Omental fat pad (tissue), 4 donors: ENCODE results near the gene NUDT8. TPM values are rescaled to one million over a fixed set of nuclear protein-coding genes. Genes with fewer than 3 reads are reported as not detected.

Experiments
- ATAC-seq: fragments of 150-250 bp; one replicate; pipeline ENCODE4 v1.9.1; 2016; ENCODE audit warnings: mild to moderate bottlenecking, moderate library complexity; ENCODE audit not compliant: low FRiP score
- DNase-seq: peaks from one replicate; pipeline ENCODE4 v3.0.0-alpha.2; 2019; ENCODE audit warnings: low spot score
- total RNA-seq, 4 donors: library from RNA; depleted of rRNA; stranded (reverse); fragments of >200 nt; gene quantifications; one replicate each; pipeline ENCODE4 v1.1.0, GENCODE V29; 2016
- TF ChIP-seq, protein P1 (sequence below), 3 donors: fragments of 450-650 bp; IDR thresholded peaks; one replicate each; pipeline ENCODE4 v1.5.1; 2016 to 2017; ENCODE audit warnings: antibody characterized with exemption in 3 of 3, mild to moderate bottlenecking in 3 of 3, moderate library complexity in 2 of 3

Gene NUDT8
- total RNA-seq, 4 donors from 2014 or later = 5.5 to 15.4 (median 9.7) TPM

DNA sequence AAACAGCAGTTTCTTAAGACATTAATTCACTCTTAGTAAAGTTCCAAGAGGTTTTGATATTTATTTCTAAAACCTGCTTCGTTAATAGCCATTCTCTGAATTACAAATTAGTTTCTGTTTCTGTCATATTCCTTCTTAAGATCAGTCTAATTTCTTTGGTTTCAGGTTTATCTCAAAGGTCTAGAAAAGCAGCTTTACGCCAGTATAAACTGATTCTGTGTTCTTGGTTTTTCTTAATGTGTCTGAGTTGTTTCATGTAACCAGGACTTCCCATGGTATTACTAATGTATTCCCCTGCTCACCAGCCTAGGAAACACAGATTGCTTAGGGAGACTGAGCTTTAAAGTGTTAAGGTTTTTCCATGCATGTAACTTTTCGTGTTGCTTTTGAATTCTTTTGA, 27.6 kb upstream of the NUDT8 start:
- TF ChIP-seq, protein P1, sequence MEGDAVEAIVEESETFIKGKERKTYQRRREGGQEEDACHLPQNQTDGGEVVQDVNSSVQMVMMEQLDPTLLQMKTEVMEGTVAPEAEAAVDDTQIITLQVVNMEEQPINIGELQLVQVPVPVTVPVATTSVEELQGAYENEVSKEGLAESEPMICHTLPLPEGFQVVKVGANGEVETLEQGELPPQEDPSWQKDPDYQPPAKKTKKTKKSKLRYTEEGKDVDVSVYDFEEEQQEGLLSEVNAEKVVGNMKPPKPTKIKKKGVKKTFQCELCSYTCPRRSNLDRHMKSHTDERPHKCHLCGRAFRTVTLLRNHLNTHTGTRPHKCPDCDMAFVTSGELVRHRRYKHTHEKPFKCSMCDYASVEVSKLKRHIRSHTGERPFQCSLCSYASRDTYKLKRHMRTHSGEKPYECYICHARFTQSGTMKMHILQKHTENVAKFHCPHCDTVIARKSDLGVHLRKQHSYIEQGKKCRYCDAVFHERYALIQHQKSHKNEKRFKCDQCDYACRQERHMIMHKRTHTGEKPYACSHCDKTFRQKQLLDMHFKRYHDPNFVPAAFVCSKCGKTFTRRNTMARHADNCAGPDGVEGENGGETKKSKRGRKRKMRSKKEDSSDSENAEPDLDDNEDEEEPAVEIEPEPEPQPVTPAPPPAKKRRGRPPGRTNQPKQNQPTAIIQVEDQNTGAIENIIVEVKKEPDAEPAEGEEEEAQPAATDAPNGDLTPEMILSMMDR (IDR thresholded peaks at IDR 0.05) = no peak
- no peak for ATAC-seq
- no peak for DNase-seq

DNA sequence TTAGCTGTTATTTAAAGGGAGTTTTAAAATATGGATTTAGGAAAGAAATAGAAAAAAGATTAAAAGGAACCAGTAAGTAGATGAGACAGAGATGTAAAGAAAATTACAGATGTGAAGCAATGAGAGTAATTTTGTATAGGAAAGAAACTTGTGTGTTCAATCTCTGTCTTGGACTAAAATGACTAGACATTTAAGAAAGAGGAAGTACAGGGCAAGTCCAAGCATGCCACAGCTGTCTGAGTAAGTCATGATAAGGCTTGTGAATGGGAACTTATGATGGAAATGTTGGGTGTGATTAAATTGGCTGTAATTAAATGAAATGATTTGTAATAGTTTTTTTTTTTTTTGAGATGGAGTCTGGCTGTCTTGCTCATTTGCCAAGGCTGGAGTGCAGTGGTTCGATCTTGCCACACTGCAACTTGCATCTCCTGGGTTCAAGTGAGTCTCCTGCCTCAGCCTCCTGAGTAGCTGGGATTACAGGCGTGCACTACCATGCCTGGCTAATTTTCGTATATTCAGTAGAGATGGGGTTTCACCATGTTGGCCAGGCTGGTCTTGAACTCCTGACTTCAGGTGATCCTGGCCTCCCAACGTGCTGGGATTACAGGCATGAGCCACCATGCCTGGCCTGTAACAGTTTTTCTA, 26.7 kb upstream of the NUDT8 start:
- TF ChIP-seq, protein P1 (IDR thresholded peaks at IDR 0.05) = no peak
- DNase-seq = no peak
- ATAC-seq = no peak

DNA sequence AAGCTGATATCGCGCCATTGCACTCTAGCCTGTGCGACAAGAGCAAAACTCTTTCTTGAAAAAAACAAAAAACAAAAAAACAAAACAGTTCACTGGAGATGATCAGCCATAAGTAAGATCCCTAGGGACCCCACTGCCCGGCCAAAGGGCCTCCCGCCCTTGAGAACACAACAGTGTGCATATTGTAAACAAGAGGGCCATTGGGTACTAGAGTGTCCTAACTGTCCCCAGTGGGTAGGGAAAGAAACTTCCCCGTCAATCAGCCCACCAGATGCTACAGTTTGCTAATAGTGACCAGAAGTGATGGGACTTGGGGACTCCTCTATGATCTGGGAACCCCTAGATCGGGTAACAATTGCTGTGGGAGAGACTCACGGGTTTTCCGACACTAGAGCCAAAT, 24.5 kb upstream of the NUDT8 start:
- no peak for DNase-seq
- no peak for ATAC-seq
- TF ChIP-seq, protein P1 (IDR thresholded peaks at IDR 0.05) = no peak

DNA sequence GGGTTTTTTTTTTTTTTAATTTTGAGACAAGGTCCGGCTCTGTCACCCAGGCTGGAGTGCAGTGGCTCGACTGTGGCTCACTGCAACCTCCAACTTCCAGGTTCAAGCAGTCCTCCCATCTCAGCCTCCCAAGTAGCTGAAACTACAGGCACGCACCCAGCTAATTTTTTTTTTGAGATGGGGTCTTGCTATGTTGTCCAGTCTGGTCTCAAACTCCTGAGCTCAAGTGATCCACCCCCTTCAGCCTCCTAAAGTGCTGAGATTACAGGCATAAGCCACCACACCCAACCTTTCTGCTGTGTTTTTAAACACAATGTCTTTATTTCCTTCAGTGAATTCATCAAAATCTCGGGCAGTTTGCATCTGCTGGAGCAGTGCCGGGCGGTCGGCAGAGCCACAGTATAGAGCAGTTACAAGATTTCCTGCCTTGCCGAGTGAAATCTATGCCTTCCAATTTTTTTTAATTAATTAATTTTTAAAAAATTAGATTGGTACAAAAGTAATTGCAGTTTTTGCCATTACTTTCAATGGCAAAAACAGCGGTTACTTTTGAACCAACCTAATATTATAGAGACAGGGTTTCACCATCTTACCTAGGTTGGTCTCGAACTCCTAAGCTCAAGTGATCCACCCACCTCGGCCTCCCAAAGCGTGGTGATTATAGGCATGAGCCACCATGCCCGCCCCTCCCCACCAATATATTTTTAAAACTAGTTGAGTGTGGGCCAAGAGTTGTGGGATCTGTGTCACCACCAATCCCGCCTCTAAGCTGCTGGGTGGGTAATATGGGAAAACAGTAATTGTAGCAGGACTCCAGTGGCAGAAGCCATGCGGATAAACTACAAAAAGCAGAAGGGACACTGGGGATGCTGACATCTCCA, 23.5 kb upstream of the NUDT8 start:
- DNase-seq (no peak), ATAC-seq (no peak)
- TF ChIP-seq, protein P1 (IDR thresholded peaks at IDR 0.05) = no peak

DNA sequence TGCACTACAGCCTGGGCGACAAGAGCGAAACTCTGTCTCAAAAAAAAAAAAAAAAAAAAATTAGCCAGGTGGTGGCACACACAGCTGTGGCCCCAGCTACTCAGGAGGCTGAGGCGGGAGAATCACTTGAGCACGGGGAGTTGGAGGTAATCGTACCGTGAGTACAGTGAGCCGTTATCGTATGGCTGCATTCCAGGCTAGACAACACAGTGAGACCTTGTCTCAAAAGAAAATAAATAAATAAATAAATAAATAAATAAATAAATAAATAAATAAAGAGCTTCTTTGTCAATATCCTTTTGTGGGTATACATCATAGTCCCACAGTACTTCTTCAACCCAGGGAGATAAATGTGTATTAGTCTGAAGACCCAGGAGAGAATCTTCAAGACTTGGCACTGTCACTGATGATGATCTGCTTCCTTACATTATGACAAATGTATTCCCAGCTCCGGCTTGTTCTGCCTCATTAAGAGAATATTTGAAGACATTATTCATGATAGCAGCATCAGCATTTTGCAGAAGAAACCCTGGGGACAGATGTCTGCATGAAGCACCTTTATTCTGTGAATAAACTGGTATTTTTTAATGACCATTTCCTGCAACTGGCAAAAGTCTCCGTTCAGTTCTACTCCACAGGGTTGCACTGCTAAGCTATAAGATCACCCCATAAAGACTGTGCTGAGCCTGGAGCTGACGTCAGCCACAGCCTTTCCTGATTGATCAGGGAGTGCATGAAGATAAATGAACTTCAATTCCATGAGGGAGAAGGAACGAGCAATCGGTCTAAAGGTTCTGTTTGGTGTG, 22.4 kb upstream of the NUDT8 start:
- TF ChIP-seq, protein P1 (IDR thresholded peaks at IDR 0.05) = no peak
- ATAC-seq (no peak), DNase-seq (no peak)

DNA sequence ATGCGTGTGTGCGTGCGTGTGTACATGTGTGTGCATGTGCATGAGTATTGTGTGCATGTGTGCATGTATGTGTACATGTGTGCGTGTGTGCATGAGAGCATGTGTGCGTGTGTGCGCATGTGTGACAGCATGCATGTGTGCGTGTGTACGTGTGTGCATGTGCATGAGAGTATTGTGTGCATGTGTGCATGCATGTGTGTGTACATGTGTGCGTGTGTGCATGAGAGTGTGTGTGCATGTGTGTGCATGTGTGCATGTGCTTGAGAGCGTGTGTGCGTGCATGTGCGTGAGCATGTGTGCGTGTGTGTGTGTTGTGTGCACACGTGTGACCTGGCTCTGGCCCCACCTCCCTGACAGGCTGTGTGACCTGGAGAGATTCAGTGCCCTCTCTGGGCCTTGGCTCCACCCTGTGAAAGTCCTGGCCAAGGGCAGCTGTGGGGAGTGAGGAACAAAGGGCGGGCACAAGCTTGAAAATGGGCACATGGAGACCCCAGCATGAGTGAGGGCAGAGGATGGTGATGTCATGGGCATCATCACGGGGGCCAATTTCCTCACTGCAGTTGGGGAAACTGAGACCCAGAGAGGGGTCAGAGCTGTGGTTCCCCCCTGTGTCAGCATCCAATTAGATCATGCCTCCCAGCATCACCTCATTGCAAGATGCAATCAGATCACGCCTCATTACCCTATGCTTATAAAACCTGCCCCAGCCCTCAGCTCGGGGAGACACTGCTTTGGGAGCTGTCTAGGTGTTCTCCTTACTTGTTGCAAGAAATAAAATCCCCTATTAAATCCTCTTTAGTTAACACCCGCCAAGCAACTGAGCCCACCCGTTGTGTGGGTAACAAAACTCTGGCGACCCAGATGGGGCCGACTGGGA, 20.1 kb upstream of the NUDT8 start:
- TF ChIP-seq, protein P1 (IDR thresholded peaks at IDR 0.05) = no peak
- DNase-seq (no peak), ATAC-seq (no peak)
